Kidney (tissue), 14 donors: ENCODE results near the gene DMRTB1. TPM values are rescaled to one million over a fixed set of nuclear protein-coding genes. Genes with fewer than 3 reads are reported as not detected.

ENCODE experiments used
- DNase-seq, 5 donors: peaks; one replicate each; pipeline ENCODE4 v3.0.0-alpha.2; 2013 to 2020
- FAIRE-seq: peaks from 2 replicates; lab custom pipeline; 2012; peaks lifted over from hg19 to GRCh38; lab: Jason Lieb, UNC
- H3K27ac ChIP-seq, 2 donors: one replicate each; pipeline ENCODE4 v1.7.0; 2013; ENCODE audit warnings: low read depth in 2 of 2, low read length in 2 of 2, inconsistent platforms in 1 of 2
- H3K27me3 ChIP-seq: one replicate; pipeline ENCODE4 v1.7.1; 2013; ENCODE audit warnings: low read length, inconsistent platforms; ENCODE audit not compliant: control insufficient read depth, insufficient read depth
- H3K36me3 ChIP-seq, 3 donors: one replicate each; pipeline versions ENCODE4 v1.7.0 to v1.7.1; 2013; ENCODE audit warnings: low read length in 3 of 3, control low read depth in 1 of 3, inconsistent platforms in 1 of 3; ENCODE audit not compliant: insufficient read depth in 3 of 3, control insufficient read depth in 2 of 3
- H3K4me1 ChIP-seq, 3 donors: one replicate each; pipeline versions ENCODE4 v1.7.0 to v1.7.1; 2013; ENCODE audit warnings: low read length in 3 of 3, inconsistent platforms in 1 of 3, low read depth in 1 of 3; ENCODE audit not compliant: control insufficient read depth in 2 of 3, insufficient read depth in 2 of 3
- H3K4me3 ChIP-seq, 3 donors: one replicate each; pipeline versions ENCODE4 v1.7.0 to v1.8.1; 2013; ENCODE audit warnings: low read length in 3 of 3, control low read depth in 1 of 3, inconsistent platforms in 1 of 3
- H3K9ac ChIP-seq, 3 donors: one replicate each; pipeline versions ENCODE4 v1.7.0 to v1.7.1; 2013; ENCODE audit warnings: low read length in 3 of 3, control low read depth in 1 of 3, inconsistent platforms in 1 of 3
- H3K9me3 ChIP-seq, 3 donors: one replicate each; pipeline versions ENCODE4 v1.7.0 to v1.7.1; 2013; ENCODE audit warnings: low read length in 3 of 3, control low read depth in 1 of 3, inconsistent platforms in 1 of 3; ENCODE audit not compliant: control insufficient read depth in 2 of 3, insufficient read depth in 1 of 3
- CTCF ChIP-seq: IDR thresholded peaks from 3 replicates; pipeline ENCODE4 v1.5.1; 2012; ENCODE audit warnings: mild to moderate bottlenecking, moderate library complexity, borderline replicate concordance; ENCODE audit not compliant: insufficient read depth; ENCODE audit errors: extremely low read depth
- intact Hi-C: fragments of 100-400 bp; cut with DNase I; formaldehyde crosslinking; loops from one replicate; pipeline ENCODE4 v1.11.1; 2022
- polyA plus RNA-seq: library from polyadenylated mRNA; stranded (reverse); fragments of 350-450 nt; fragmentation: Illumina TruSeq; extraction: RNeasy Lipid Tissue Mini Kit (QIAGEN cat#74804); gene quantifications from one replicate; pipeline ENCODE4 v1.2.3, GENCODE V29; 2014; ENCODE audit warnings: low read depth, low replicate concordance; ENCODE audit not compliant: insufficient read depth
- total RNA-seq: library from RNA; stranded (reverse); fragmentation: NEBNext Ultra II Directional; extraction: Animal tissue kit (Norgen Biotek cat#: 25700); gene quantifications from one replicate; pipeline ENCODE4 v1.2.1, GENCODE V29; 2021
- donor health status: control.
- donor health status: control.
- donor health status: control.
- donor health status: control.
- donor health status: control.
- donor health status: DM: yes; HTN: yes; CAD: no.
- donor health status: Normal renal cell carcinoma (clear cell type).

The DMRTB1 gene
- total and polyA plus RNA-seq, 2 donors from 2014 or later, result not detected

GRCh38 chr1:53483170-53483569 lies 24.0 kb downstream of the DMRTB1 start:
- Histone ChIP-seq H3K27ac (no peak overlapping the region), H3K27me3 (no peaks in the 10 kb centered on the region), H3K4me1 (no peaks in the 10 kb centered on the region), H3K9me3 (no peaks in the 10 kb centered on the region), H3K4me3 (no peak overlapping the region), H3K9ac (no peak overlapping the region), H3K36me3 (no peaks in the 10 kb centered on the region)
- DNase-seq, result no peak
- intact Hi-C loops, result no loop called here
- FAIRE-seq, result no peak
- TF ChIP-seq CTCF, result no peak

- Histone ChIP-seq H3K4me3 (no peak overlapping the region), H3K27ac (no peak overlapping the region), H3K4me1 (no peaks in the 10 kb centered on the region), H3K9me3 (no peaks in the 10 kb centered on the region), H3K36me3 (no peaks in the 10 kb centered on the region), H3K9ac (no peak overlapping the region), H3K27me3 (no peaks in the 10 kb centered on the region)
- DNase-seq, result no peak
- TF ChIP-seq CTCF, result no peak
- no peak for FAIRE-seq
- intact Hi-C loops, result no loop called here
Observed at GRCh38 chr1:53483656-53484055, 24.5 kb downstream of the DMRTB1 start.

GRCh38 chr1:53484705-53485477 lies 25.7 kb downstream of the DMRTB1 start:
- TF ChIP-seq CTCF, result no peak
- no peak for FAIRE-seq

More at GRCh38 chr1:53484705-53485477, 25.7 kb downstream of the DMRTB1 start:
- Histone ChIP-seq H3K9ac (no peak overlapping the region), H3K27me3 (no peaks in the 10 kb centered on the region), H3K4me3 (no peak overlapping the region), H3K36me3 (no peaks in the 10 kb centered on the region), H3K9me3 (no peaks in the 10 kb centered on the region), H3K27ac (no peak overlapping the region), H3K4me1 (no peaks in the 10 kb centered on the region)
- DNase-seq, result no peak
- intact Hi-C loops, result loop anchor here (5.0 kb wide), 2 partner anchors 197 to 267 kb away; no protein-coding TSS in a partner anchor
